ENCODE data around the gene CACNA1G. TPM values are rescaled to one million over a fixed set of nuclear protein-coding genes. Genes with fewer than 3 reads are reported as not detected.

CACNA1G gene
- polyA plus RNA-seq, 1 donor, result 7.9 TPM

DNA sequence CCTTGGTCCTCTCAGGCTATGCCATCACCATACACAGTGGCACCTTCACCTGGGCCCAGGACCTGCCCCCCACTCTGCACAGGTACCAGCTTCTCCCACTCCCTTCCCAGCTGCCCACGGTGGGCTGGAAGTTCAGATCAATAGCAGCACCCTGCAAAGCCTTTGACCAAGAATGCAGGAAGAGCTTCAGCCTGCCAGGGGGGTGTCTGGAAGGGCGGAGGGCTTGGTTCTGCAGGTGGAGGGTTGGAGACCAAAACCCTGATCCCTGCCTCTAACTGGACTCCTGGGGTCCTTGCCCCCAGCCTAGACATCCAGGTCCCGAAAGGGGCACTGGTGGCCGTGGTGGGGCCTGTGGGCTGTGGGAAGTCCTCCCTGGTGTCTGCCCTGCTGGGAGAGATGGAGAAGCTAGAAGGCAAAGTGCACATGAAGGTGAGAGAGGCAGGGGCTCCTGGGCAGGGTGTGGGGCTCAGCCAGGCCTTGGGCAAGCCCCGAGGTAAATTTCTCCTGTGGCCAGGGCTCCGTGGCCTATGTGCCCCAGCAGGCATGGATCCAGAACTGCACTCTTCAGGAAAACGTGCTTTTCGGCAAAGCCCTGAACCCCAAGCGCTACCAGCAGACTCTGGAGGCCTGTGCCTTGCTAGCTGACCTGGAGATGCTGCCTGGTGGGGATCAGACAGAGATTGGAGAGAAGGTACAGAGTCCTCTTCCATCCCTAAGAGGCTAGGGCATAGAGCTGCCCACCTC is 108.5 kb downstream of the CACNA1G start:
- DNase-seq, result no peak

DNA sequence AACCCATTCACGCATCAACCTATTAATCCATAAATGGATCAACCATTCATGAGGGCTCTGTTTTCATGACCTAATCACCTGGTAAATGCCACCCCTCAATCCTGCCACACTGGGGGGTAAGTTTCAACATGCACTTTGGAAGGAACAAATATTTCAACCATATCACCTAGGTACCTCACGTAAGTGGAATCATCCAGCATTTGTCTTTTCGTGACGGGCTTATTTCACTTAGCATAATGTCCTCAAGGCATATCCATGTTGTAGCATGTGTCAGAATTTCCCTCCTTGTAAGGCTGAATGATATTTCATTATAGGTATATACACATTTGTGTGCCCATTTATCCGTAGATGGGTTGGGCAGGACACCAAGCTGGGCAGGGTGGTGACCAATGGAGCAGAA is 111.6 kb downstream of the CACNA1G start:
- no peak for DNase-seq

DNA sequence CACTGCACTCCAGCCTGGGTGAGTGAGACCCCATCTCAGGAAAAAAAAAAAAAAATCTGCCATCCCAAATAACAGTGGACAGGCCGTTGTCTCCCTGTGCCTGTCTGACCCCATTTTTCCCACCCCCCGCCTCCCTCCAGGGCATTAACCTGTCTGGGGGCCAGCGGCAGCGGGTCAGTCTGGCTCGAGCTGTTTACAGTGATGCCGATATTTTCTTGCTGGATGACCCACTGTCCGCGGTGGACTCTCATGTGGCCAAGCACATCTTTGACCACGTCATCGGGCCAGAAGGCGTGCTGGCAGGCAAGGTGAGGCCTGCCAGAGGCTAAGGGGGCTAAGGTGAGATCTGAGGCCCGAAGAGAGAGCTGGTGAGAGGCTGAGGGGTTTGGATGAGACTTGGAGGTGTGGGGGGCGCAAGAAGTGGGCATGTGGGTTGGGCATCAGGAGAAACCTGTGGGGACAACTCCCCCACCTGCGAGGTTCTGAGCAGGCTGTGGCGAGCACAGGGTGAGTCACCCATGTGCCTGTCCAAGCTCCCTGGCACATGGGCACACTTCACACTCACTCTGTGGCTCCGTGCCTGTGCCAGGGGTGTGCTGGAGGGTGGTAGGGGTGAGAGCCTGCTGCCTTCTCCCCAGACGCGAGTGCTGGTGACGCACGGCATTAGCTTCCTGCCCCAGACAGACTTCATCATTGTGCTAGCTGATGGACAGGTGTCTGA is 112.5 kb downstream of the CACNA1G start:
- DNase-seq, result no peak

DNA sequence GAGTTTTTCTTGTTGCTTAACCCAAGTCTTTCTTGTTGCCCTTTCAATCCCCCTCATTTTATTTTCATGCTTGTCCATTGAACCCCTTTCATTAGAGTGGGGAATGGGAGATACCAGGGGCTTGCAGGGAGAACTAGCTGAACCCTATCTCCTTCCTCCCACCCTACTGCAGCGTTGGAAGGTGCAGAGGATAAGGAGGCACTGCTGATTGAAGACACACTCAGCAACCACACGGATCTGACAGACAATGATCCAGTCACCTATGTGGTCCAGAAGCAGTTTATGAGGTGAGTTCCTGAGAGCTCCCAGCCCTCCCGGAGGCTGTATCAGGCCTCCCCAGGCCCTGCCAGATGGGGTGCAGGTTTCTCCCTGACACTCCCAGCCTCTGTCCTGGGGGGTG is 114.7 kb downstream of the CACNA1G start:
- no peak for DNase-seq

DNA sequence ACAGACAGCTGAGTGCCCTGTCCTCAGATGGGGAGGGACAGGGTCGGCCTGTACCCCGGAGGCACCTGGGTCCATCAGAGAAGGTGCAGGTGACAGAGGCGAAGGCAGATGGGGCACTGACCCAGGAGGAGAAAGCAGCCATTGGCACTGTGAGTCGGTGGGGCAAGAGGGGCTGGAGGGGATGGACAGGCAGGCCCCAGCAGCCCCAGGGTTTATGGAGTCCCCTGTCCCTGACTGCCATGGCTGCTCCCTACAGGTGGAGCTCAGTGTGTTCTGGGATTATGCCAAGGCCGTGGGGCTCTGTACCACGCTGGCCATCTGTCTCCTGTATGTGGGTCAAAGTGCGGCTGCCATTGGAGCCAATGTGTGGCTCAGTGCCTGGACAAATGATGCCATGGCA is 115.1 kb downstream of the CACNA1G start:
- DNase-seq, result no peak

DNA sequence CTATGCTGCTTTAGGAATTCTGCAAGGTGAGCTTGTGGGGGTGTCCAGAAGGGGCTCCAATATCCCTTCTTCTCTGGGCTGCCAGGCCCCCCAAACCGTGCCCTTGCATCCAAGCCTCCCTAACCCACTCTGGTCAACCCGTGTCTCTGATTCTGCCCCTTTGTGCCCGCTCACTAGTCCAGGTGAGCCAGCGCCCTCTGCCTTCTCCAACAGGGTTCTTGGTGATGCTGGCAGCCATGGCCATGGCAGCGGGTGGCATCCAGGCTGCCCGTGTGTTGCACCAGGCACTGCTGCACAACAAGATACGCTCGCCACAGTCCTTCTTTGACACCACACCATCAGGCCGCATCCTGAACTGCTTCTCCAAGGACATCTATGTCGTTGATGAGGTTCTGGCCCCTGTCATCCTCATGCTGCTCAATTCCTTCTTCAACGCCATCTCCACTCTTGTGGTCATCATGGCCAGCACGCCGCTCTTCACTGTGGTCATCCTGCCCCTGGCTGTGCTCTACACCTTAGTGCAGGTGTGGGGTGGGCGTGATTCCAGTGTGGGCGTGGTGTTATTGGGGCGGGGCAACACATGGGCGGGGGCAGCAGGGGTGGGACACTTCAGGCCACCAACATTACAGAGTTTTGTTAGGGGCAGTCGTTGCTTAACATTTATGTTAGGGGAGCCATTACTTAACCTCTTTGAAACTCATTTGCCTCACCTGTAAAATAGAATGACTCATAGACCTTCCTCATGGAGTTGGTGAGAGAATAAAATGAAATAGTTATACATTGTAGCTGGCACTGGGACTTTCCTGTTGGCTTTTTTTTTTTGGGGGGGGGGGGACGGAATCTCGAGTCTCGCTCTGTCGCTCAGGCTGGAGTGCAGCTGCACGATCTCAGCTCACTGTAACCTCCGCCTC is 115.8 kb downstream of the CACNA1G start:
- DNase-seq, result no peak

Other genes with a start within 250 kb of the CACNA1G start
- 19.5 TPM for gene XYLT2, start 214.6 kb upstream of the CACNA1G start, polyA plus RNA-seq (ENCODE audit: insufficient read length)
- 68.6 TPM for gene MRPL27, start 187.5 kb upstream of the CACNA1G start, polyA plus RNA-seq (ENCODE audit: insufficient read length)
- 14.0 TPM for gene EME1, start 187.5 kb upstream of the CACNA1G start, polyA plus RNA-seq (ENCODE audit: insufficient read length)
- gene LRRC59, start 163.2 kb upstream of the CACNA1G start, polyA plus RNA-seq (ENCODE audit: insufficient read length), result 60.3 TPM
- 122 TPM for gene ACSF2, start 134.5 kb upstream of the CACNA1G start, polyA plus RNA-seq (ENCODE audit: insufficient read length)
- gene CHAD, start 91.8 kb upstream of the CACNA1G start, polyA plus RNA-seq (ENCODE audit: insufficient read length), result 4.0 TPM
- 57.6 TPM for gene RSAD1, start 81.9 kb upstream of the CACNA1G start, polyA plus RNA-seq (ENCODE audit: insufficient read length)
- gene MYCBPAP, start 52.3 kb upstream of the CACNA1G start, polyA plus RNA-seq (ENCODE audit: insufficient read length), result 3.0 TPM
- 9.5 TPM for gene EPN3, start 28.0 kb upstream of the CACNA1G start, polyA plus RNA-seq (ENCODE audit: insufficient read length)
- 34.9 TPM for gene SPATA20, start 13.5 kb upstream of the CACNA1G start, polyA plus RNA-seq (ENCODE audit: insufficient read length)
- gene ABCC3, start 74.2 kb downstream of the CACNA1G start, polyA plus RNA-seq (ENCODE audit: insufficient read length), result 11.8 TPM
- gene ANKRD40, start 147.2 kb downstream of the CACNA1G start, polyA plus RNA-seq (ENCODE audit: insufficient read length), result 49.9 TPM
- 817 TPM for gene LUC7L3, start 158.9 kb downstream of the CACNA1G start, polyA plus RNA-seq (ENCODE audit: insufficient read length)
- 0.48 TPM for gene ANKRD40CL, start 206.8 kb downstream of the CACNA1G start, polyA plus RNA-seq (ENCODE audit: insufficient read length)

Data from left kidney (tissue), 2 donors.